Subcutaneous abdominal adipose tissue (tissue), 5 donors: ENCODE results near the gene EXTL1.

Source experiments
- H3K27ac ChIP-seq: one replicate; pipeline ENCODE4 v1.7.0; 2013; ENCODE audit warnings: low read depth, mild to moderate bottlenecking, inconsistent platforms, low read length, moderate library complexity
- H3K27me3 ChIP-seq, 5 donors: one replicate each; pipeline ENCODE4 v1.7.0; 2013; ENCODE audit warnings: low read length in 5 of 5, inconsistent platforms in 1 of 5; ENCODE audit not compliant: control insufficient read depth in 5 of 5, insufficient read depth in 4 of 5
- H3K36me3 ChIP-seq, 5 donors: one replicate each; pipeline ENCODE4 v1.7.0; 2013; ENCODE audit warnings: low read length in 5 of 5; ENCODE audit not compliant: control insufficient read depth in 5 of 5, insufficient read depth in 5 of 5
- H3K4me1 ChIP-seq, 5 donors: one replicate each; pipeline ENCODE4 v1.7.0; 2013; ENCODE audit warnings: low read length in 5 of 5, mild to moderate bottlenecking in 3 of 5, moderate library complexity in 1 of 5; ENCODE audit not compliant: control insufficient read depth in 5 of 5, insufficient read depth in 5 of 5
- H3K4me3 ChIP-seq, 5 donors: one replicate each; pipeline ENCODE4 v1.7.0; 2013; ENCODE audit warnings: low read length in 5 of 5, low read depth in 1 of 5
- H3K9ac ChIP-seq, 5 donors: one replicate each; pipeline ENCODE4 v1.7.0; 2013; ENCODE audit warnings: low read length in 5 of 5, mild to moderate bottlenecking in 4 of 5, moderate library complexity in 3 of 5
- H3K9me3 ChIP-seq, 5 donors: one replicate each; pipeline ENCODE4 v1.7.0; 2013; ENCODE audit warnings: low read length in 5 of 5; ENCODE audit not compliant: control insufficient read depth in 5 of 5
- donor health status: healthy.
- donor health status: healthy.
- donor health status: healthy.
- donor health status: healthy.
- donor health status: healthy.

Gene EXTL1

GRCh38 chr1:26050248-26050640 is 28.7 kb downstream of the EXTL1 start:
- no peaks in the 10 kb centered on the region for H3K36me3 ChIP-seq
- H3K27me3 ChIP-seq: peaks cover 29 to 40% (median 39%) of the 10 kb centered on the region in 5 donors
- H3K9ac ChIP-seq: no peak overlapping the region
- no peak overlapping the region for H3K4me3 ChIP-seq
- H3K4me1 ChIP-seq: peaks cover 0 to 18% (median 3%) of the 10 kb centered on the region in 5 donors
- H3K9me3 ChIP-seq: no peaks in the 10 kb centered on the region
- no peak overlapping the region for H3K27ac ChIP-seq

GRCh38 chr1:26053718-26054560 is 32.4 kb downstream of the EXTL1 start:
- no peaks in the 10 kb centered on the region for H3K36me3 ChIP-seq
- peaks cover 0 to 6% (median 0%) of the 10 kb centered on the region in 5 donors for H3K4me1 ChIP-seq
- H3K9ac ChIP-seq: no peak overlapping the region
- H3K9me3 ChIP-seq: no peaks in the 10 kb centered on the region
- H3K27me3 ChIP-seq: peaks cover 10 to 24% (median 18%) of the 10 kb centered on the region in 5 donors
- no peak overlapping the region for H3K4me3 ChIP-seq
- H3K27ac ChIP-seq: no peak overlapping the region

- Histone ChIP-seq H3K4me3 (no peak overlapping the region), H3K27ac (no peak overlapping the region), H3K4me1 (peaks cover 0 to 6% (median 0%) of the 10 kb centered on the region in 5 donors), H3K9ac (no peak overlapping the region), H3K36me3 (no peaks in the 10 kb centered on the region), H3K9me3 (no peaks in the 10 kb centered on the region), H3K27me3 (peaks cover 7 to 21% (median 17%) of the 10 kb centered on the region in 5 donors)
Observed at GRCh38 chr1:26055041-26055440, 33.5 kb downstream of the EXTL1 start.

GRCh38 chr1:26057189-26057588 is 35.6 kb downstream of the EXTL1 start:
- H3K27me3 ChIP-seq: peaks cover 13 to 22% (median 20%) of the 10 kb centered on the region in 5 donors
- H3K27ac ChIP-seq: no peak overlapping the region
- no peaks in the 10 kb centered on the region for H3K36me3 ChIP-seq
- H3K4me3 ChIP-seq: no peak overlapping the region
- no peak overlapping the region for H3K9ac ChIP-seq
- peaks cover 0 to 6% (median 0%) of the 10 kb centered on the region in 5 donors for H3K4me1 ChIP-seq
- H3K9me3 ChIP-seq: no peaks in the 10 kb centered on the region

- no peaks in the 10 kb centered on the region for H3K36me3 ChIP-seq
- no peaks in the 10 kb centered on the region for H3K9me3 ChIP-seq
- no peak overlapping the region for H3K9ac ChIP-seq
- H3K27me3 ChIP-seq: peaks cover 13 to 22% (median 20%) of the 10 kb centered on the region in 5 donors
- no peak overlapping the region for H3K27ac ChIP-seq
- H3K4me3 ChIP-seq: no peak overlapping the region
- H3K4me1 ChIP-seq: peaks cover 0 to 6% (median 0%) of the 10 kb centered on the region in 5 donors
Observed at GRCh38 chr1:26058052-26058595, 36.5 kb downstream of the EXTL1 start.

GRCh38 chr1:26059906-26060305 is 38.3 kb downstream of the EXTL1 start:
- peaks cover 6 to 16% (median 13%) of the 10 kb centered on the region in 5 donors for H3K27me3 ChIP-seq
- H3K9ac ChIP-seq: no peak overlapping the region
- no peaks in the 10 kb centered on the region for H3K9me3 ChIP-seq
- H3K36me3 ChIP-seq: no peaks in the 10 kb centered on the region
- H3K27ac ChIP-seq: no peak overlapping the region
- no peaks in the 10 kb centered on the region for H3K4me1 ChIP-seq
- H3K4me3 ChIP-seq: no peak overlapping the region

- no peaks in the 10 kb centered on the region for H3K4me1 ChIP-seq
- H3K9ac ChIP-seq: no peak overlapping the region
- H3K4me3 ChIP-seq: no peak overlapping the region
- peaks cover 6 to 15% (median 13%) of the 10 kb centered on the region in 5 donors for H3K27me3 ChIP-seq
- no peaks in the 10 kb centered on the region for H3K9me3 ChIP-seq
- no peak overlapping the region for H3K27ac ChIP-seq
- H3K36me3 ChIP-seq: no peaks in the 10 kb centered on the region
Observed at GRCh38 chr1:26060832-26061574, 39.4 kb downstream of the EXTL1 start.

- no peaks in the 10 kb centered on the region for H3K4me1 ChIP-seq
- peaks cover 17 to 29% (median 20%) of the 10 kb centered on the region in 5 donors for H3K27me3 ChIP-seq
- no peaks in the 10 kb centered on the region for H3K36me3 ChIP-seq
- no peak overlapping the region for H3K4me3 ChIP-seq
- no peaks in the 10 kb centered on the region for H3K9me3 ChIP-seq
- H3K27ac ChIP-seq: no peak overlapping the region
- H3K9ac ChIP-seq: no peak overlapping the region
Observed at GRCh38 chr1:26064553-26064952, 43.0 kb downstream of the EXTL1 start.

GRCh38 chr1:26066160-26066559 is 44.6 kb downstream of the EXTL1 start:
- H3K4me3 ChIP-seq: no peak overlapping the region
- H3K9ac ChIP-seq: no peak overlapping the region
- no peak overlapping the region for H3K27ac ChIP-seq
- no peaks in the 10 kb centered on the region for H3K36me3 ChIP-seq
- H3K27me3 ChIP-seq: peaks cover 8 to 26% (median 15%) of the 10 kb centered on the region in 5 donors
- no peaks in the 10 kb centered on the region for H3K9me3 ChIP-seq
- no peaks in the 10 kb centered on the region for H3K4me1 ChIP-seq

- Histone ChIP-seq H3K4me3 (no peak overlapping the region), H3K27ac (no peak overlapping the region), H3K9me3 (no peaks in the 10 kb centered on the region), H3K9ac (no peak overlapping the region), H3K36me3 (no peaks in the 10 kb centered on the region), H3K27me3 (peaks cover 8 to 26% (median 15%) of the 10 kb centered on the region in 5 donors), H3K4me1 (no peaks in the 10 kb centered on the region)
Observed at GRCh38 chr1:26066857-26067256, 45.3 kb downstream of the EXTL1 start.
